D341Med (cell line): ENCODE measurements around the gene LATS1.
"Not testable (repeated sequence)": the region's sequence is repeated elsewhere in the genome, so short reads cannot be mapped to it uniquely, and the experiment has no call there.

ENCODE experiments used
- DNase-seq: peaks from one replicate; pipeline ENCODE4 v3.0.0; 2012; ENCODE audit warnings: low spot score

LATS1 gene

DNA sequence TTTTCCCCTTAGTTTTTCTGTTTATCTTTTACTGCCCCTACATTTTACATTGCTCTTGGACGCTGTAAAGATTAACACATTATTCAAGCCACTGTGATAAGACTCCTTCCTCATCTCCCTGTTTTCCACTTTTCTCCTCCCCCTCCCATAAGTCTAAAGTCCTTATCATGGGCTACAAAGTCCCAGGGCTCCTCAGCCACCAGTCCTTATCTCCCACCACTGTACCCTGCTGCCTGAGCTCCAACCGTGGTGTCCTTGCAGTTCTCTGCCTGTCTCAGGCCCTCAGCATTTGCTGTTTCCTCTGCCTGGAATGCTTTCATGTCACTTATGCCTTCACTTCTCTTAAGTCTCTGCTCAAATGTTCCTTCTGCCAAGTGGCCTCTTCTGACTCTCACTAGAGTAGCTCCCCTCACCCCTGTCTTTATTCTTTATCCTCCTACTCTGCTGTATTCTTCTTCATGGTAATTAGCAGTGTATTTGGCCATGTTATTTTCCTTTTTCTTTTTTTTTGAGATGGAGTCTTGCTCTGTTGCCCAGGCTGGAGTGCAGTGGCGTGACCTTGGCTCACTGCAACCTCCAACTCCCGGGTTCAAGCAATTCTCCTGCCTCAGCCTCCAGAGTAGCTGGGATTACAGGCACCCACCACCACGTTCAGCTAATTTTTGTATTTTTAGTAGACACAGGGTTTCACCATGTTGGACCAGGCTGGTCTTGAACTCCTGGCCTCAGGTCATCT, 10.8 kb upstream of the LATS1 start:
- DNase-seq = no peak

- DNase-seq = no peak
Observed at GRCh38 chr6:149727793-149728498, 10.0 kb upstream of the LATS1 start.

- DNase-seq = no peak
Observed at GRCh38 chr6:149725785-149726184, 7.9 kb upstream of the LATS1 start.

- peak; percentile 70 for DNase-seq
Observed at GRCh38 chr6:149723771-149724417, 6.0 kb upstream of the LATS1 start.

DNA sequence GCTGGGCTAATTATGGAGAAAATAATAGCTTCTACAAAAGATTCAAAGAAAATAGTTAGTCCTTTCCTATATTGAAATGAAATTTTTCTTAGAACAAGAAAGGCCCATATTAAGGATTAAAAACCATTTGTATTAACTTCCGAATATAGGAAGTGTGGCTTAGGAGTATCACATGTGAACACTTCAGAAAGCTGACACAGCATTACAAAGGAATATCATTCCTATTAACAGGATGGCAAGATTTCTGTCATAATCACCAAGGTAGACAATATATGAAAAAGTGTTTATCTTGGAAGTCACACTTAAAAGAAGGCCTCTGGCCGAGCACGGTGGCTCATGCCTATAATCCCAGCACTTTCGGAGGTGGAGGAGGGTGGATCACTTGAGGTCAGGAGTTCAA, 5.4 kb upstream of the LATS1 start:
- DNase-seq = no peak

GRCh38 chr6:149719531-149719930, 1.6 kb upstream of the LATS1 start:
- DNase-seq = no peak

DNA sequence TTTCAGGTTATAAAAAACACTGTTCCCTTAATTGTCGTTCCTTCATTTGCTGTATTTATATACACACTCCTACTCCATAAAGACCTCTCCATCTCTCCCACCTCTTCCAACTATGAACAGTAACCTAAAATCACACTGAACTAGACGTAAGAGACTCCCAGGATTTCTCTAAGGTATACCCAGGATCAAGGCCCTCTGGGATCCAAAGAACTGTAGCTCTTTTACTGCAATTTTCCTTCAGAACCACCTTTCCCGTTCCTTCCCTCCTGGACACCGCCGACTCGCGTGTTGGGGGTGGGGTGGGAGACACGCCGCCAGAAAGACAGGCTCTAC, 680 bp downstream of the LATS1 start:
- DNase-seq = no peak

DNA sequence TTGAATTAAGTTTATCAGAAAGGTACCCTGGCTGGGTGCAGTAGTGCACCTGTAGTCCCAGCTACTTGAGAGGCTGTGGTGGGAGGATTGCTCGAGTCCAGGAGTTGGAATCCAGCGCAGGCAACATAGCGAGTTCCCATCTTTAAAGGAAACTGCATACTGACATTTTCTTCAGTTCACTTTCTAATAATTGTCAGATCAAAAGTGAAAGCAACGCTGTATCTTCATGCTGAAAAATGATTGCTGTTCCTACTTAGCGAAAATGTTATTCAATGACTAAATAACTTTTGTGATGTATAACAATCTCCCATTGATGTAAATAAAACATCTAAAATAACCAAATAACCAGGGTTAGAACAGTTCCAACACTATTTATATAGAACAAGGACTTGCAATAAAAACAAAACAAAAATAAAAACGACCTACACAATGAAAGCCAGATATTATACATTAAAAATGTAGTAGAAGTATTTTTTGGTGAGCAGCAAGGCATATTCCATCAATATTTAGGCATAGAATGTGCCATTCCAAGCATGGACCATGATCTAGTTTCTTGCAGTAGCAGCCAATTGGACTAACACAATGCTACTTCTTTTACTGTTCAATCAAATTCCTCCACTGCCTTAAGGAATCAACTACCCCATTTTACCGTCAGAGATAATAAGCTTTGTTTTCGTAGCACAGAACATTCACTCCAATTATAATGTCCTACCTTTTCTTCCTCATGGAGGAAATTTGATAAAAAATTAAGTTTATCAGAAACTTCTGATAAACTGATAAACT, 1.5 kb downstream of the LATS1 start:
- DNase-seq = no peak

- DNase-seq = no peak
Observed at GRCh38 chr6:149714442-149714841, 3.5 kb downstream of the LATS1 start.

DNA sequence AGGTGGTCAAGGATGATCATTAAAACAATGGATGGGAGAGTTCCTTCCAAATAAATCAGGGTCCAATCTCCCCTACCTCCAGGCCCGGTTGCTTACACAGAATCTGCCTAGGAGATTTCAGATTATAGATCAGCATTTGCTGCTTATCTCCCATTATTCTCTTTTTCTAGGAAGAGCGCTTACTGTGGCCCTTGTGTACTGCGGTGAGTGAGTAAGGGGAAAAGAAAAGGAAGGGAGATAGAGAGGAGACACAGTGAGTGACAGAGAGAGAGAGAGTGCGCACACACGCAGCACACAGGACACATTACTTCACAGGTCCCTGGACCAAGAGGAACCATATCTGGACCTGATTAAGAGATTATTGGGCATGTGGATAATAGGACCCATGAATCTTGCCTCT, 6.2 kb downstream of the LATS1 start:
- no peak for DNase-seq

- no peak for DNase-seq
Observed at GRCh38 chr6:149701714-149702113, 16.2 kb downstream of the LATS1 start.

GRCh38 chr6:149699150-149699549, 18.8 kb downstream of the LATS1 start:
- DNase-seq = no peak

GRCh38 chr6:149698175-149698574, 19.7 kb downstream of the LATS1 start:
- no peak for DNase-seq

DNA sequence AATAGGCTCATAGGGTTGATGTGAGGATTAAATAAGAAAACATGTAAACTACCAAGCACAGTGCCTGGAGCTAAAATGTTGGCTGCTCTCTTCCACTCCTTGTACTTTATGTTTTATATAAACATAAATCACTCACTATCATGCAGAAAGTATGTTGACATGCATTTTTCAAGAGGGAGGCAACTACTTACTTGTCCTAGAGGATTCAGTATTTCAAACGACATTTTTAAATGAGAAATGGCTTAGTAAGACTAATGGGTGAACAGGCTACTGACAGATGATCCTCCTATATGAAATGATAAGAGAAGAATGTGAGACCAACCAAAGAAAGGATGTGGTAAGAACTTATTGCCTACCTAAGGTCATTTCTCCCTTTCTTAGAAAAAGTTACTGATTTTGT, 21.0 kb downstream of the LATS1 start:
- no peak for DNase-seq

DNA sequence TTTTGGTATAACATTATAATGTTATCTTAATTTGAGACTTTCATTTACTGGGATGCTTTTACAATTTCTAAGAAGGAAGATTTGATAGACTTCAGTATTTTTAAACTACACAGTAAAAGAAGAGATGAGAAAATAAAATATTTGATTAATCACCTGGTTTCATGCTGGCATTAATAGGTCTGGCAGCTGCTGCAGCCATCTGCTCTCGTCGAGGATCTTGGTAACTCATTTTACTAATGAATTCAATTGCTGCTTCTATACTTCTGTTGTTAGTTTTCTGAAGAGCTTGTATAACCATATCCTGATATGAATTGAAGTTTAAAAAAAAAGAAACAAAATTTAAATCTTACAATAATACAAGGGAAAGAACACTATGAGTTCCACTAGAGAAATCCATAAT, 23.0 kb downstream of the LATS1 start:
- peak; percentile 54 for DNase-seq

- no peak for DNase-seq
Observed at GRCh38 chr6:149691201-149691600, 26.7 kb downstream of the LATS1 start.

- DNase-seq = no peak
Observed at GRCh38 chr6:149686230-149686629, 31.7 kb downstream of the LATS1 start.

- peak; percentile 67 for DNase-seq
Observed at GRCh38 chr6:149683256-149683859, 34.5 kb downstream of the LATS1 start.

DNA sequence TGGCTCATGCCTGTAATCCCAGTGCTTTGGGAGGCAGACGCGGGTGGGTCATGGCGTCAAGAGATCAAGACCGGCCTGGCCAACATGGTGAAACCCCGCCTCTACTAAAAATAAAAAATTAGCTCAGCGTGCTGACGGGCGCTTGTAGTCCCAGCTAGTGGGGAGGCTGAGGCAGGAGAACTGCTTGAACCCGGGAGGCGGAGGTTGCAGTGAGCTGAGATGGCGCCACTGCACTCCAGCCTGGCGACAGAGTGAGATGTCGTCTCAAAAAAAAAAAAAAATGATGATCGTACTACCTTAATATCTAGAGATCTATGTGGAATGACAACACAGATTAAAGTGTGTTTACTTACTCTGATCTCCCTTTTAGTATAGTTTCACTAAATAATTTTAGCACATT, 36.1 kb downstream of the LATS1 start:
- DNase-seq = not testable (repeated sequence)

DNA sequence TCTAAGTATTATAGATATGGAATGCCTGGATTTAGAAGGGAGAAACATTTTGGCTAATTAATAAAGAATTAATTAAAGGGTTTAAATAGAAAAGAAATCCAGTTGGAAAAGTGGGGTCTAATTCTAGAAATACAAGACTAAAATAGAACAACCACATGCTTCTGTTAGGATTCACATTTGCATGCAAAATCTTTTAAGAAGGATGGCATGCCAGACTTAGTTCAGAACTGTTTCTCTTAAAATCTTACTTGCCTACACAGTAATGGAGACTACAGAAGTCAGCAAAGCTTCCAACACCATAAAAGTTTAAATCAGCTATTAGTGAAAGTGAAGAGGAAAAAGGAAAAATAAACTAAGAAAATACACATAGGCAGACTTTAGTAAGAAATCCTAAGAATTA, 36.7 kb downstream of the LATS1 start:
- DNase-seq = no peak

GRCh38 chr6:149680503-149680902, 37.4 kb downstream of the LATS1 start:
- no peak for DNase-seq

DNA sequence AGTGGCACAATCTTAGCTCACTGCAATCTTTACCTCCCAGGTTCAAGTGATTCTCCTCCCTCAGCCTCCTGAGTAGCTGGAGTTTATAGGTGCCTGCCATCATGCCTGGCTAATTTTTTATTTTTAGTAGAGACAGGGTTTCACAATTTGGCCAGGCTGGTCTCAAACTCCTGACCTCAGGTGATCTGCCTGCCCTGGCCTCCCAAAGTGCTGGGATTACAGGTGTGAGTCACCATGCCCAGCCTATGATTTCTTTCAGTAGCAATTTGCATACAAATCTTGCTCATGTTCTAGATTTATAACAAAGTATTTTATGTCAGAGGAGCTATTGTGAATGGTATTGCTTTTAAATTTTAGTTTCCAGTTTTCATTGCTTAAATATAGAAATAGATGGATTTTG, 45.6 kb downstream of the LATS1 start:
- not testable (repeated sequence) for DNase-seq
